Esophagus squamous epithelium (tissue), 4 donors: ENCODE data around the gene GPR156.

Experiments used
- POLR2A ChIP-seq, 4 donors: fragments of 450-650 bp; IDR thresholded peaks; one replicate each; pipeline ENCODE4 v1.6.1; 2017; ENCODE audit warnings: antibody characterized with exemption in 4 of 4, mild to moderate bottlenecking in 4 of 4, moderate library complexity in 3 of 4
- TF ChIP-seq, protein P1 (sequence below), 6 experiments: fragments of 450-650 bp in 4 of 6; fragments of 200-600 bp in 2 of 6; sonication (generic) in 2 of 6; IDR thresholded peaks; one replicate each; pipeline ENCODE4 v1.5.1; 2016 to 2019; ENCODE audit warnings: antibody characterized with exemption in 6 of 6, mild to moderate bottlenecking in 4 of 6, moderate library complexity in 4 of 6

DNA sequence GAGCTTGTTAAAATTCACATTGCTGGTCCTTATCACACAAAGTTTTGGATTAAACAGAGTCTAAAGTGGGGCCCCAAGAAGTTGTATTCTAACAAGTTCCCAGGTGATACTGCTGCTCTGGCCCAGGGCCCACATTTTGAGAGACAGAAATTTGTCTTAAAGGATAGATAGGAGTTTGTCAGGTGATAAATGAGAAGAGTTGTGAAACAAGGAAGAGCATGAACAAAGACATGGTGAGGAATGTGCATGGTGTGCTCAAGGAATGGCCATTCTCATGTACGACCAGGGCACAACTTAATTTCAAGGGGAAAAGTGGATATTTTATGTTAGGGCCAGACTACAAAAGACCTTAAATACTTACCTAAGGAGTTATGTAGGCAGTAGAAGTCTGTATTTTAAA is 75.6 kb downstream of the GPR156 start:
- no peak for TF ChIP-seq POLR2A (IDR thresholded peaks at IDR 0.05)
- TF ChIP-seq, protein P1, sequence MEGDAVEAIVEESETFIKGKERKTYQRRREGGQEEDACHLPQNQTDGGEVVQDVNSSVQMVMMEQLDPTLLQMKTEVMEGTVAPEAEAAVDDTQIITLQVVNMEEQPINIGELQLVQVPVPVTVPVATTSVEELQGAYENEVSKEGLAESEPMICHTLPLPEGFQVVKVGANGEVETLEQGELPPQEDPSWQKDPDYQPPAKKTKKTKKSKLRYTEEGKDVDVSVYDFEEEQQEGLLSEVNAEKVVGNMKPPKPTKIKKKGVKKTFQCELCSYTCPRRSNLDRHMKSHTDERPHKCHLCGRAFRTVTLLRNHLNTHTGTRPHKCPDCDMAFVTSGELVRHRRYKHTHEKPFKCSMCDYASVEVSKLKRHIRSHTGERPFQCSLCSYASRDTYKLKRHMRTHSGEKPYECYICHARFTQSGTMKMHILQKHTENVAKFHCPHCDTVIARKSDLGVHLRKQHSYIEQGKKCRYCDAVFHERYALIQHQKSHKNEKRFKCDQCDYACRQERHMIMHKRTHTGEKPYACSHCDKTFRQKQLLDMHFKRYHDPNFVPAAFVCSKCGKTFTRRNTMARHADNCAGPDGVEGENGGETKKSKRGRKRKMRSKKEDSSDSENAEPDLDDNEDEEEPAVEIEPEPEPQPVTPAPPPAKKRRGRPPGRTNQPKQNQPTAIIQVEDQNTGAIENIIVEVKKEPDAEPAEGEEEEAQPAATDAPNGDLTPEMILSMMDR (IDR thresholded peaks at IDR 0.05): no peak
